SHP77 treated with DMSO at 0.1 percent for 48 hours (cell line): ENCODE measurements around the gene NFYC.
"Not testable (repeated sequence)": the region's sequence is repeated elsewhere in the genome, so short reads cannot be mapped to it uniquely, and the experiment has no call there.

Experiments used
- DNase-seq: peaks from one replicate; lab custom pipeline; 2025; lab: John Stamatoyannopoulos, UW

The NFYC gene

GRCh38 chr1:40665335-40666171 lies 26.0 kb upstream of the NFYC start, which contains the start of gene RIMS3:
TSS of gene RIMS3 (minus strand) at chr1:40665682. CDS start at chr1:40641925, 23,757 bp downstream.
- DNase-seq, result no peak

DNA sequence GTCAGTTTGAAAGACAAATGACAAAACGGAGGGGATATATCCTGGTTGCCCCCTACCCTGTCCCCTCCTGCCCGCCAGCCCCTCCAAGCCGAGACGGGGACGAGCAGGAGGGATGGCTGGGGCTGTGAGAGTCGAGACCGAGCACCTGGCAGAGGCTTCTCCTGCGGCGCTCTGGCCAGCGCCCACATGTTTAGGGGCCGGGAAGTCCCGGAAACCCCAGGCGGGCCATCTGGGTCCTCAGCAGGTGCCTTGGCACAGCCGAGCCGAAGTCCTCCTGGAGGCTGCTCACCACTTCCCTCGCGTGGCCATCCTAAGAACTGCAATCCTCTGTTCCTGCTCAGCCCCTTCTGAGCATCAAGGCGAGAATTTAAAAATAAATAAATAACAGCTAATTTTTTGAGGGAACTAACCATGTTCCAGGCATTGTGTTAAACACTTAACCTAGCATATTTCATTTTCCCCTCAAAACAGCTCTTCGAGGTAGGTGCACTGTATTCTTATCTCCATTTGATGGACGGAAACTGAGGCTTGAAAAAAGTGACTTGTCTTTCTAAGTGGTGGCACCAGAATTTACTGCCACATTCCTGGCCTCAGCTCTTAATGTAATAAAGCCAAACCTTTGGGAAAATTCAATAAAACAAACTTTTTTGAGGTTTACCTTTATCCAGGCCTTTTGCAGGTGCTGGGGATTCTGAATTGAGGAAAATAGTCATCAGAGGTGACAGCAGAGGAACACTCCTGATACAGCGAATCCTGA lies 22.6 kb upstream of the NFYC start:
- DNase-seq, result peak; percentile 27

DNA sequence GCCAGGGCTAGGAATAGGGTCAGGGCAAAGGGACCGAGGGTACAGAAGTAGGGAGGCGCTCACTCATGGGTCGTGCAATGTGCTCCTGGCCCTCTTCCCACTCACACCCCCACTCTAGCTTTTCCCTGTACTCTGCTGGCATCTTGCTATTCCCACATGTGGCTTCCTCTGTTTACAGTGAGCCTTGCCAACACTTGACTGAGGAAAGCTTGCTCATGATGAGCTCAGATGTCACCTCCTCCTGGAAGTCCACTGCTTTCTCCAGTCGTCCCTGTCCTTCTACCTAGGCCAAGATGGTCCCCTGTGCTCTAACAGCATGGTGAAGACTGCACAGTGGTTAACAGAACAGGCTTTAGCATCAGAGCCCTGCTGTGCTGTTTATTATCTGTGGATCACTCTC lies 18.1 kb upstream of the NFYC start:
- DNase-seq, result no peak

DNA sequence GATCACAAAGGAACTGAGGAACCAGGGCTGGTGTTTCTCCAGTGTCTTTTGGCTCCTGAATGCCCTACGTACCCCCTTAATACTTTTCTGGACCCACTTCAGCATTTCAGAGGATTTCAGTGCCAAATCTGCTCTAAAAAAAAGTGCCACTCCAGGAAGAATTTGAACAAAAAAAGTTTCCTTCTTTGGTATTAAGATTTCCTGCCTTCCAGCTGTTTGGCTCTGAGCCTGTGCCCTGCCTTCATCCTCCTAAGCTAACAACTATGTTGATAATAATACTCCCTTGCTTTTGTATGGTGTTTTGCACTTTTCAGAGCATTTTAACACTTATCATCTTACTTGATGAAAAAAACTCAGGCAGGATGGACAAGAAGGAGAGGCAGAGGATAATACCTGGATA lies 15.0 kb upstream of the NFYC start:
- no peak for DNase-seq

- no peak for DNase-seq
These were observed 12.1 kb upstream of the NFYC start for GRCh38 chr1:40679165-40679953.

DNA sequence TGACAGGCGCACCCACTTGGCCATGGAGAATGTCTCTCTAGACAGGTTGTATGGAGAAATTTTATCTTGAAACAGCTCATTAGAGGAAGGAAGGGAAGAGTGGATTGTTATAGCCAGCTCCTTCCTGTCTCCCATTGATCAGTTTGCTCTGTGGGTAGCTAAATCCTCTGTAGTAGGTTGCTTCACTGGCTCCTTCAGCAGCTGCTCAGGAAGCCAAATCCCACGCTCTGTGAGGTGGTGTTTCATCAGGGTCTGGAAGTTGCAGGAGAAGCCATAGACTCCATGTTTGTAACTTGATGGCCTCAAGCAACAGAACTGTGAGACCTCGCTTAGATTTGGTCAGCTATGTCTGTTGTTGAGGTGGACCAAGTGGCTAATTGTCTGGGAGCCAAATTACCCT lies 6.8 kb upstream of the NFYC start:
- no peak for DNase-seq

GRCh38 chr1:40687059-40687458 lies 4.4 kb upstream of the NFYC start:
- no peak for DNase-seq

GRCh38 chr1:40687661-40688060 lies 3.8 kb upstream of the NFYC start:
- DNase-seq, result no peak

DNA sequence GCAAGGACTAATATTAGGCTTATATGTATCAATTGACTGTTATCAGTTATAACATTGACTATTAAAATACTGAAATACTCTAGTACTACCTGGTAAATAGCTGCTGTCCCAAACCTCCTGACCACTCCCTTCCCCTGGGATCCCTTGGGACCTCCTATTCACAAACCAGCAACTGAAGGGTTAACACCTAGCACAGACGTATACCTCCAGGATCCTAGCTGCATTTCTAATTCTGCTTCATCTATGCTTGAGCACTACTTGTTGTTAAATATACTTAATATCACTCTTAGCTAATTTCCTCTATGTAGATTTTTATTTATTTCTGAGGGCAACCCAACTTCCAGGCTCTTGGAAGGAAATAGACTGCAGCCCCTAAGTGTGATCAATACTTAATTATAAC lies 1.8 kb upstream of the NFYC start:
- no peak for DNase-seq

- DNase-seq, result no peak
These were observed 550 bp upstream of the NFYC start for GRCh38 chr1:40690771-40691537.

- no peak for DNase-seq
These were observed 958 bp downstream of the NFYC start for GRCh38 chr1:40692429-40692895.

DNA sequence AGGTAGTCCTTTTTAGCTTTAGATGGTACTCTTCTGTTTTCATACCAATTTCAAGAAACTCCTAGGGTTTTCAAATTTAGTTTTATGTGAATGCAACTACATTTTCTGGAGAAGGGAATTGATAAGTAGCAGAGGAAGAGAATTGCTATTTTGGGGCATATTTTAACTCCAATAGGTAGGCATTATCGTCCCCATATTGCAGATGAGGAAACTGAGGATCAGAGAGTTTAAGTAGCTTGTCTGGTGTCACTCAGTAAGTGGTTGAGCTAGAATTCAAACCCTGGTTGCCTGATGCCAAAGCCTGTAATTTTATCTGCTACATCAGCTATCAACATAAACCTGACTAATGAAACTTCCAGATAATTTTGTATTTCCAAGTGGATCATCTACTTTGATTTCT lies 1.9 kb downstream of the NFYC start:
- DNase-seq, result no peak

- no peak for DNase-seq
These were observed 2.9 kb downstream of the NFYC start for GRCh38 chr1:40694353-40694874.

DNA sequence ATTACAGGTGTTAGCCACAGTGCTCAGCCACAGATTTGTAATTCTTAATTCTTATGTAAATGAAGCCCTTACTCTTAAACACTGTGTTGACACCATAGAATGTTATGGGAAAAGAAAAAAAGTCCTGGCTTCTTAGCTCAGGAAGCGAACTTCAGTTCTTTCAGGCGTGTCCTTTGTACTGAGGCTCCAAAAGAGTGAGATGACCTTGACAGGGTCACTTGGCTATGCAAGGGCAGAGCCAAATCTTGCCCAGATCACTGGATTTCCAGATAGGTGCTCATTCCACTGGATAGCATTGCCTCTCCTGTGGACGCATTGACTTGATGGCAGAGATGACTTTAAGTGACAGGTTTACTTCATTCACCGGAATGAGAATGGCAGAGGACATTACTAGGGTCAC lies 4.8 kb downstream of the NFYC start:
- DNase-seq, result no peak

DNA sequence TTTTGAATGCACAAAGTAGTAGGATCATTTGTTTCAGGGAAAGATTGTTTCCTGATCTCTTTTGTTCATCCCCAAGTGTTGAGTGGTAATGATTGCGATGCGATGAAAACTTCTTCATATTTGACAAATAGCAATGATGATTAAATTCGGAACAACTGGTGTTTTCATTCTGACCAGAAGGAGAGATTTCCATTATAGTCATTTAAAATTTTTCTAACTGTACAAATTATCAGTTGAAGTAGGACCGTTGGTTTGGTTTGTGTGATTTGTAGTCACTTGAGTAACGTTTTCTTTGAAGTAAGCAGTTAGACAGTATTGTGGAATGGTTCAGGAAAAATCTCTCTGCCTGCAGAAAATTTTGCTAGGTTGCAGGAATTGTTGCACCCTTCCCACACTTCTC lies 5.9 kb downstream of the NFYC start:
- DNase-seq, result no peak

- no peak for DNase-seq
These were observed 8.3 kb downstream of the NFYC start for GRCh38 chr1:40699787-40700186.

- no peak for DNase-seq
These were observed 10.2 kb downstream of the NFYC start for GRCh38 chr1:40701684-40702083.

DNA sequence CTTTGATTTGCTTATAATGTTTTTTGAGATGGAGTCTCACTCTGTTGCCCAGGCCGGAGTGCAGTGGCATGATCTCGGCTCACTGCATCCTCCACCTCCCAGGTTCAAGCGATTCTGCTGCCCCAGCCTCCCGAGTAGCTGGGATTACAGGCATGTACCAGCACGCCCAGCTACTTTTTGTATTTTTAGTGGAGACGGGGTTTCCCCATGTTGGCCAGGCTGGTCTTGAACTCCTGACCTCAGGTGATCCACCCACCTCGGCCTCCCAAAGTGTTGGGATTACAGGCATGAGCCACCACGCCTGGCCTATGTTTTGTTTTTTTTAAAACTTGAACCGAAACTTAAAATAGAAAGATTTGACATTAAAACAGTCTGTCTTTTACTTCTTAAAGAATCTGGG lies 11.3 kb downstream of the NFYC start:
- not testable (repeated sequence) for DNase-seq

DNA sequence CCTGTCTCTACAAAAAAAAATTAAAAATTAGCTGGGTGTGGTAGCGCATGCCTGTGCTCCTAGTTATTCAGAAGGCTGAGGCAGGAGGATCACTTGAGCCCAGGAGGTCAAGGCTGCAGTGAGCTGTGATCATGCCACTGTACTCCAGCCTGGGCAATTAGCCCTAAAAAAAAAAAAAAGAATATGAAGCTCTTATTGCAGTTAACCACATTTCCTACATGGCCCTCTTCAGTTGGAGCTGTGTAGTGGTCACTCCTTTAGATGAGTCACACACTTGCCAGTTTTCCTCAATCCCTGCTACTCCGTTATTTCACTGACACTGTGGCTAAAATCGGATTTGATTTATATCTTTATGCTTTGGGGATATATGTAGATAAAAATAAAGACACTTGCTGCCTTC lies 11.8 kb downstream of the NFYC start:
- no peak for DNase-seq

- no peak for DNase-seq
These were observed 13.6 kb downstream of the NFYC start for GRCh38 chr1:40704817-40705733.
